Loucy (cell line): ENCODE results near the gene MYO3A.

Experiments used
- H2AFZ ChIP-seq: fragments of 200-600 bp; sonication (generic); 2 replicates; pipeline ENCODE4 v1.6.0; 2016; ENCODE audit warnings: antibody characterized with exemption, mild to moderate bottlenecking, low read length, moderate library complexity
- H3F3A ChIP-seq: fragments of 200-600 bp; 2 replicates; pipeline ENCODE4 v1.6.0; 2016; ENCODE audit warnings: antibody characterized with exemption, low read depth, mild to moderate bottlenecking
- H3K27me3 ChIP-seq: fragments of 200-600 bp; sonication (generic); 2 replicates; pipeline ENCODE4 v1.6.1; 2014; ENCODE audit warnings: low read length, mild to moderate bottlenecking; ENCODE audit not compliant: insufficient read depth, poor library complexity, severe bottlenecking
- H3K36me3 ChIP-seq: fragments of 200-600 bp; sonication (generic); 2 replicates; pipeline ENCODE4 v1.6.1; 2016; ENCODE audit warnings: low read length; ENCODE audit not compliant: insufficient read depth
- H3K4me1 ChIP-seq: fragments of 200-600 bp; sonication (generic); 2 replicates; pipeline ENCODE4 v1.5.1; 2014; ENCODE audit warnings: low read length, mild to moderate bottlenecking; ENCODE audit not compliant: insufficient read depth, poor library complexity, severe bottlenecking
- H3K4me2 ChIP-seq: fragments of 200-600 bp; sonication (generic); 2 replicates; pipeline ENCODE4 v1.6.0; 2014; ENCODE audit warnings: antibody characterized with exemption, low read length, low read depth, mild to moderate bottlenecking; ENCODE audit not compliant: poor library complexity, severe bottlenecking
- H3K4me3 ChIP-seq: fragments of 200-600 bp; sonication (generic); 2 replicates; pipeline ENCODE4 v1.5.1; 2014; ENCODE audit warnings: low read length, mild to moderate bottlenecking, mixed read lengths; ENCODE audit not compliant: poor library complexity, severe bottlenecking
- H3K79me2 ChIP-seq: fragments of 200-600 bp; sonication (generic); 2 replicates; pipeline ENCODE4 v1.6.1; 2014; ENCODE audit warnings: low read length; ENCODE audit not compliant: insufficient read depth
- H3K9ac ChIP-seq: fragments of 200-600 bp; sonication (generic); 2 replicates; pipeline ENCODE4 v1.6.0; 2014; ENCODE audit warnings: mild to moderate bottlenecking, low read depth, low read length, moderate library complexity; ENCODE audit not compliant: poor library complexity, severe bottlenecking
- H3K9me2 ChIP-seq: fragments of 200-600 bp; sonication (generic); replicated peaks from 2 replicates; pipeline ENCODE4 v1.6.1; 2016; ENCODE audit warnings: low read depth, low read length, mixed read lengths
- H3K9me3 ChIP-seq: fragments of 200-600 bp; sonication (generic); 2 replicates; pipeline ENCODE4 v1.6.1; 2014; ENCODE audit warnings: mild to moderate bottlenecking, antibody characterized with exemption, low read length, low read depth; ENCODE audit not compliant: insufficient read depth
- H4K20me1 ChIP-seq: fragments of 200-600 bp; sonication (generic); 2 replicates; pipeline ENCODE4 v1.6.0; 2014; ENCODE audit warnings: antibody characterized with exemption, low read length, mild to moderate bottlenecking; ENCODE audit not compliant: insufficient read depth, poor library complexity, severe bottlenecking
- CTCF ChIP-seq: fragments of 200-600 bp; sonication (generic); conservative IDR thresholded peaks from 2 replicates; pipeline ENCODE4 v1.5.1; 2014; ENCODE audit warnings: mild to moderate bottlenecking, antibody characterized with exemption, low read length
- EZH2phosphoT487 ChIP-seq: fragments of 200-600 bp; IDR thresholded peaks from 2 replicates; pipeline ENCODE4 v1.6.1; 2018; ENCODE audit warnings: antibody characterized with exemption, mild to moderate bottlenecking, moderate library complexity, borderline replicate concordance

Gene MYO3A

GRCh38 chr10:26022831-26023230 lies 88.8 kb downstream of the MYO3A start:
- TF ChIP-seq EZH2phosphoT487: no peak
- no peak for TF ChIP-seq CTCF

DNA sequence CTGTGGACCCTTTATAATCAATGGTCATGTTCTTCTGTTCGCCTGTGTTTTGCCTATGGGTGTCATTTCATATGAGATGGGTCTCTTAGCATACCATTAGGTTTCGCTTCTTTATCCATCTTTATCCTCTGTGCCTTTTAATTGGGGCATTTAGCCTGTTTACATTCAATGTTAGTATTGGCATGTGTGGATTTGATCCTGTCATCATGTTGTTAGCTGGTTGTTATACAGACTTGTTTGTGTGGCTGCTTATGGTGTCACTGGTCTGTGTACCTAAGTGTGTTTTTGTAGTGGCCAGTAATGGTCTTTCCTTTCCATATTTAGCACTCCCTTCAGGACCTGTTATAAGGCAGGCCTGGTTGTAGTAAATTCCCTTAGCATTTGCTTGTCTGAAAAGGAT lies 90.3 kb downstream of the MYO3A start:
- Histone ChIP-seq H3F3A (no peaks in the 10 kb centered on the region), H3K27me3 (no peaks in the 10 kb centered on the region), H3K4me2 (no peak overlapping the region), H3K9me3 (no peaks in the 10 kb centered on the region), H2AFZ (no peak overlapping the region), H4K20me1 (no peaks in the 10 kb centered on the region), H3K79me2 (no peaks in the 10 kb centered on the region), H3K36me3 (no peaks in the 10 kb centered on the region), H3K9ac (no peak overlapping the region), H3K9me2 (no peaks in the 10 kb centered on the region), H3K4me1 (no peaks in the 10 kb centered on the region), H3K4me3 (no peak overlapping the region)
- TF ChIP-seq EZH2phosphoT487 (no peak), CTCF (no peak)

More at GRCh38 chr10:26022831-26023230, 88.8 kb downstream of the MYO3A start:
- H3F3A ChIP-seq: no peaks in the 10 kb centered on the region
- no peaks in the 10 kb centered on the region for H3K79me2 ChIP-seq
- no peaks in the 10 kb centered on the region for H3K9me2 ChIP-seq
- H3K27me3 ChIP-seq: no peaks in the 10 kb centered on the region
- H2AFZ ChIP-seq: no peak overlapping the region
- no peaks in the 10 kb centered on the region for H4K20me1 ChIP-seq
- no peak overlapping the region for H3K4me3 ChIP-seq
- H3K9ac ChIP-seq: no peak overlapping the region
- H3K36me3 ChIP-seq: no peaks in the 10 kb centered on the region
- no peak overlapping the region for H3K4me2 ChIP-seq
- H3K9me3 ChIP-seq: no peaks in the 10 kb centered on the region
- H3K4me1 ChIP-seq: no peaks in the 10 kb centered on the region

DNA sequence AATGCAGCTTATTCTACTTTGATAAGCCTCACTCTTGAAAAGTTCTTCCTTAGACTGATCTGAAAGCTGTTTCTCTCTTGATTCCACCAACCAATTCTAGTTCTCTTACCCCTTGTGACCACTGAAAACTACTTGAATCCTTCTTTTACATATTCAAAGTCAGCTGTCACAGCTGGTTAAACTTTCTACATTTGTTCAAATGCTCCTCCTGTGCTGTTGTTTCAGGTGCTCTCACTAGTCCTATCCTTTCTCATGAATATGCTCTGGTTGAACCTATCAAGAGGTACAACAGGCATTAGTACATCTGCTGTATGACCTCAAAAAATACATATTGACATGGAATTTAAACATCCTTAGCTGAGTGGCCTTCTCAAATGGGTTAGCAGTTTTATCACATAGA lies 91.5 kb downstream of the MYO3A start:
- Histone ChIP-seq H3K9me3 (no peaks in the 10 kb centered on the region), H3K36me3 (no peaks in the 10 kb centered on the region), H3K4me1 (no peaks in the 10 kb centered on the region), H3K4me3 (no peak overlapping the region), H2AFZ (no peak overlapping the region), H4K20me1 (no peaks in the 10 kb centered on the region), H3K4me2 (no peak overlapping the region), H3K9me2 (no peaks in the 10 kb centered on the region), H3K27me3 (no peaks in the 10 kb centered on the region), H3F3A (no peaks in the 10 kb centered on the region), H3K79me2 (no peaks in the 10 kb centered on the region), H3K9ac (no peak overlapping the region)
- TF ChIP-seq EZH2phosphoT487 (no peak), CTCF (no peak)
